Ramos (cell line): Measurements from ENCODE around the gene SLIT3.

Experiments used
- in situ Hi-C: fragments of 300-500 bp; cut with MboI; formaldehyde crosslinking; loops from one replicate; pipeline ENCODE4 v1.14.3; 2022; ENCODE audit warnings: low sequenced_read_pairs; ENCODE audit not compliant: unreplicated experiment

SLIT3 gene

GRCh38 chr5:168989731-168990505 lies 311.0 kb downstream of the SLIT3 start:
- in situ Hi-C loops, result loop anchor here (10.0 to 25.0 kb wide), 2 partner anchors 315 to 597 kb away; partner anchors contain the start of genes SLIT3 and SPDL1

GRCh38 chr5:168988699-168989098 lies 312.2 kb downstream of the SLIT3 start:
- in situ Hi-C loops, result loop anchor here (10.0 to 25.0 kb wide), 2 partner anchors 316 to 599 kb away; partner anchors contain the start of genes SLIT3 and SPDL1

GRCh38 chr5:168987543-168988300 lies 313.2 kb downstream of the SLIT3 start:
- in situ Hi-C loops, result loop anchor here (10.0 to 25.0 kb wide), 2 partner anchors 317 to 600 kb away; partner anchors contain the start of genes SLIT3 and SPDL1

- in situ Hi-C loops, result loop anchor here (10.0 to 25.0 kb wide), 2 partner anchors 319 to 602 kb away; partner anchors contain the start of genes SLIT3 and SPDL1
These were observed 315.5 kb downstream of the SLIT3 start for GRCh38 chr5:168985454-168985853.

GRCh38 chr5:168984135-168984675 lies 316.7 kb downstream of the SLIT3 start:
- in situ Hi-C loops, result loop anchor here (10.0 to 25.0 kb wide), 2 partner anchors 321 to 603 kb away; partner anchors contain the start of genes SLIT3 and SPDL1

GRCh38 chr5:168979135-168979534 lies 321.8 kb downstream of the SLIT3 start:
- in situ Hi-C loops, result loop anchor here (25.0 kb wide), 1 partner anchor 608 kb away; the partner anchor contains the start of gene SPDL1

- in situ Hi-C loops, result loop anchor here (25.0 kb wide), 1 partner anchor 609 kb away; the partner anchor contains the start of gene SPDL1
These were observed 322.4 kb downstream of the SLIT3 start for GRCh38 chr5:168978500-168978899.

- in situ Hi-C loops, result loop anchor here (25.0 kb wide), 1 partner anchor 609 kb away; the partner anchor contains the start of gene SPDL1
These were observed 322.9 kb downstream of the SLIT3 start for GRCh38 chr5:168978015-168978414.

- in situ Hi-C loops, result loop anchor here (25.0 kb wide), 1 partner anchor 611 kb away; the partner anchor contains the start of gene SPDL1
These were observed 324.5 kb downstream of the SLIT3 start for GRCh38 chr5:168976311-168976970.

GRCh38 chr5:168975331-168975730 lies 325.6 kb downstream of the SLIT3 start:
- in situ Hi-C loops, result loop anchor here (25.0 kb wide), 1 partner anchor 612 kb away; the partner anchor contains the start of gene SPDL1

GRCh38 chr5:168974082-168974481 lies 326.9 kb downstream of the SLIT3 start:
- in situ Hi-C loops, result no loop called here

- in situ Hi-C loops, result no loop called here
These were observed 328.2 kb downstream of the SLIT3 start for GRCh38 chr5:168972731-168973130.

GRCh38 chr5:168971100-168971499 lies 329.8 kb downstream of the SLIT3 start:
- in situ Hi-C loops, result no loop called here

GRCh38 chr5:168969326-168969886 lies 331.5 kb downstream of the SLIT3 start:
- in situ Hi-C loops, result no loop called here

GRCh38 chr5:168967882-168968620 lies 332.9 kb downstream of the SLIT3 start:
- in situ Hi-C loops, result no loop called here

GRCh38 chr5:168965638-168966037 lies 335.3 kb downstream of the SLIT3 start:
- in situ Hi-C loops, result no loop called here

GRCh38 chr5:168964182-168964581 lies 336.8 kb downstream of the SLIT3 start:
- in situ Hi-C loops, result no loop called here

GRCh38 chr5:168962306-168962705 lies 338.6 kb downstream of the SLIT3 start:
- in situ Hi-C loops, result no loop called here

GRCh38 chr5:168961681-168962080 lies 339.3 kb downstream of the SLIT3 start:
- in situ Hi-C loops, result no loop called here
